Neural progenitor cell (in vitro differentiated cells): ENCODE data around the gene ABCC5. TPM values are rescaled to one million over a fixed set of nuclear protein-coding genes. Genes with fewer than 3 reads are reported as not detected.

Experiments
- DNase-seq: peaks from one replicate; pipeline ENCODE4 v3.0.0-alpha.2; 2016; ENCODE audit warnings: low spot score
- H2AFZ ChIP-seq: fragments of 200-600 bp; sonication (generic); replicated peaks from 2 replicates; pipeline ENCODE4 v1.6.1; 2016; ENCODE audit warnings: antibody characterized with exemption
- H3F3A ChIP-seq: fragments of 200-600 bp; sonication (generic); 2 replicates; pipeline ENCODE4 v1.6.1; 2016; ENCODE audit warnings: antibody characterized with exemption, low read depth
- H3K27ac ChIP-seq: fragments of 200-600 bp; sonication (generic); 2 replicates; pipeline ENCODE4 v1.5.1; 2016; ENCODE audit warnings: mild to moderate bottlenecking
- H3K27me3 ChIP-seq: fragments of 200-600 bp; sonication (generic); 2 replicates; pipeline ENCODE4 v1.6.1; 2016; ENCODE audit warnings: mild to moderate bottlenecking, moderate library complexity
- H3K36me3 ChIP-seq: fragments of 200-600 bp; sonication (generic); 2 replicates; pipeline ENCODE4 v1.5.1; 2016
- H3K4me1 ChIP-seq: fragments of 200-600 bp; sonication (generic); 2 replicates; pipeline ENCODE4 v1.6.1; 2016; ENCODE audit warnings: mixed run types
- H3K4me2 ChIP-seq: fragments of 200-600 bp; sonication (generic); 2 replicates; pipeline ENCODE4 v1.6.1; 2016
- H3K4me3 ChIP-seq: fragments of 200-600 bp; sonication (generic); 2 replicates; pipeline ENCODE4 v1.5.1; 2016
- H3K79me2 ChIP-seq: fragments of 200-600 bp; sonication (generic); 2 replicates; pipeline ENCODE4 v1.6.1; 2016; ENCODE audit warnings: low read depth
- H3K9ac ChIP-seq: fragments of 200-600 bp; sonication (generic); 2 replicates; pipeline ENCODE4 v1.6.1; 2016
- H3K9me3 ChIP-seq: fragments of 200-600 bp; sonication (generic); 2 replicates; pipeline ENCODE4 v1.5.1; 2016; ENCODE audit warnings: low read depth
- H4K20me1 ChIP-seq: fragments of 200-600 bp; sonication (generic); 2 replicates; pipeline ENCODE4 v1.6.1; 2016; ENCODE audit warnings: low read depth
- H3K27ac Mint-ChIP-seq: 3 replicates; pipeline ENCODE4 v1.8.0; 2021; ENCODE audit warnings: mixed read lengths
- H3K27me3 Mint-ChIP-seq: 2 replicates; pipeline ENCODE4 v1.8.0; 2022; ENCODE audit warnings: low read depth, mild to moderate bottlenecking, inconsistent platforms, moderate library complexity, mixed read lengths; ENCODE audit not compliant: insufficient read depth
- H3K36me3 Mint-ChIP-seq: 3 replicates; pipeline ENCODE4 v1.8.0; 2021; ENCODE audit warnings: mixed read lengths
- H3K4me1 Mint-ChIP-seq: 3 replicates; pipeline ENCODE4 v1.8.0; 2021; ENCODE audit warnings: mixed read lengths
- H3K4me3 Mint-ChIP-seq: 3 replicates; pipeline ENCODE4 v1.8.0; 2021; ENCODE audit warnings: mild to moderate bottlenecking, moderate library complexity, mixed read lengths
- H3K9me3 Mint-ChIP-seq: 3 replicates; pipeline ENCODE4 v1.8.0; 2020; ENCODE audit warnings: mixed read lengths
- CTCF ChIP-seq: fragments of 200-600 bp; sonication (generic); IDR thresholded peaks from 2 replicates; pipeline ENCODE4 v1.5.1; 2017; ENCODE audit warnings: antibody characterized with exemption, mild to moderate bottlenecking
- EZH2 ChIP-seq: fragments of 200-600 bp; sonication (generic); IDR thresholded peaks from 2 replicates; pipeline ENCODE4 v1.6.1; 2017; ENCODE audit warnings: antibody characterized with exemption, mild to moderate bottlenecking, moderate library complexity
- EZH2phosphoT487 ChIP-seq: fragments of 200-600 bp; sonication (generic); IDR thresholded peaks from 2 replicates; pipeline ENCODE4 v1.6.1; 2017; ENCODE audit warnings: antibody characterized with exemption
- total RNA-seq: library from RNA; depleted of rRNA; stranded (reverse); fragments of >200 nt; gene quantifications from 2 replicates; pipeline ENCODE4 v1.2.3, GENCODE V29; 2015; ENCODE audit warnings: low replicate concordance

Gene ABCC5
- total RNA-seq, 1 donor from 2014 or later: 34.0 TPM

- Histone ChIP-seq H3K4me3 (no peak overlapping the region), H4K20me1 (no peaks in the 10 kb centered on the region), H2AFZ (no peak overlapping the region), H3K79me2 (no peaks in the 10 kb centered on the region), H3K4me2 (no peak overlapping the region), H3K27ac (no peak overlapping the region), H3K9ac (no peak overlapping the region), H3K36me3 (no peaks in the 10 kb centered on the region), H3K27me3 (no peaks in the 10 kb centered on the region), H3K9me3 (no peaks in the 10 kb centered on the region), H3K4me1 (no peaks in the 10 kb centered on the region), H3F3A (no peaks in the 10 kb centered on the region)
- H3K27me3 Mint-ChIP-seq: no peaks in the 10 kb centered on the region
- H3K4me1 Mint-ChIP-seq: no peaks in the 10 kb centered on the region
- H3K36me3 Mint-ChIP-seq: peaks cover 24% of the 10 kb centered on the region
- H3K4me3 Mint-ChIP-seq: no peak overlapping the region
- H3K27ac Mint-ChIP-seq: no peak overlapping the region
- H3K9me3 Mint-ChIP-seq: no peaks in the 10 kb centered on the region
- DNase-seq: no peak
- TF ChIP-seq EZH2: no peak
- TF ChIP-seq CTCF: no peak
- no peak for TF ChIP-seq EZH2phosphoT487
These were observed 79.9 kb downstream of the ABCC5 start for GRCh38 chr3:183937601-183938286.

GRCh38 chr3:183933160-183933559 is 84.5 kb downstream of the ABCC5 start:
- no peak overlapping the region for H3K4me2 ChIP-seq
- no peaks in the 10 kb centered on the region for H3F3A ChIP-seq
- no peaks in the 10 kb centered on the region for H3K9me3 ChIP-seq
- H3K9me3 Mint-ChIP-seq: no peaks in the 10 kb centered on the region
- no peak for TF ChIP-seq CTCF
- no peak for TF ChIP-seq EZH2phosphoT487
- TF ChIP-seq EZH2: no peak
- H2AFZ ChIP-seq: no peak overlapping the region
- no peaks in the 10 kb centered on the region for H3K27me3 Mint-ChIP-seq
- no peak overlapping the region for H3K4me3 ChIP-seq
- DNase-seq: no peak
- no peaks in the 10 kb centered on the region for H3K27me3 ChIP-seq
- no peak overlapping the region for H3K27ac ChIP-seq
- H3K79me2 ChIP-seq: no peaks in the 10 kb centered on the region
- no peak overlapping the region for H3K4me3 Mint-ChIP-seq
- no peaks in the 10 kb centered on the region for H3K4me1 Mint-ChIP-seq
- no peaks in the 10 kb centered on the region for H3K4me1 ChIP-seq
- H3K27ac Mint-ChIP-seq: no peak overlapping the region
- no peak overlapping the region for H3K9ac ChIP-seq
- peaks cover 12% of the 10 kb centered on the region for H3K36me3 Mint-ChIP-seq
- H4K20me1 ChIP-seq: no peaks in the 10 kb centered on the region
- H3K36me3 ChIP-seq: no peaks in the 10 kb centered on the region

GRCh38 chr3:183931881-183932280 is 85.8 kb downstream of the ABCC5 start:
- no peaks in the 10 kb centered on the region for H3F3A ChIP-seq
- H2AFZ ChIP-seq: no peak overlapping the region
- H3K27me3 ChIP-seq: no peaks in the 10 kb centered on the region
- no peak overlapping the region for H3K27ac ChIP-seq
- H3K9me3 ChIP-seq: no peaks in the 10 kb centered on the region
- Mint-ChIP-seq H3K27me3 (no peaks in the 10 kb centered on the region), H3K27ac (no peak overlapping the region), H3K36me3 (peaks cover 6% of the 10 kb centered on the region), H3K4me1 (no peaks in the 10 kb centered on the region), H3K9me3 (no peaks in the 10 kb centered on the region), H3K4me3 (no peak overlapping the region)
- H4K20me1 ChIP-seq: no peaks in the 10 kb centered on the region
- TF ChIP-seq CTCF (no peak), EZH2 (no peak), EZH2phosphoT487 (no peak)
- H3K79me2 ChIP-seq: no peaks in the 10 kb centered on the region
- no peak overlapping the region for H3K9ac ChIP-seq
- no peak overlapping the region for H3K4me2 ChIP-seq
- H3K4me3 ChIP-seq: no peak overlapping the region
- DNase-seq: no peak
- H3K4me1 ChIP-seq: no peaks in the 10 kb centered on the region
- no peaks in the 10 kb centered on the region for H3K36me3 ChIP-seq
